DOHH2 (cell line): Measurements from ENCODE around the gene PDZK1IP1.

Experiments used
- H3F3A ChIP-seq: fragments of 200-600 bp; sonication (generic), shearing (Covaris generic); 2 replicates; pipeline ENCODE4 v1.6.0; 2016; ENCODE audit warnings: antibody characterized with exemption, mild to moderate bottlenecking; ENCODE audit not compliant: control insufficient read depth, insufficient read depth
- H3K27ac ChIP-seq: fragments of 200-600 bp; sonication (generic); 2 replicates; pipeline ENCODE4 v1.5.1; 2014; ENCODE audit warnings: low read depth, mild to moderate bottlenecking, low read length, moderate library complexity
- H3K27me3 ChIP-seq: fragments of 200-600 bp; sonication (generic); 2 replicates; pipeline ENCODE4 v1.6.1; 2014; ENCODE audit warnings: mild to moderate bottlenecking, low read length, mixed read lengths; ENCODE audit not compliant: control insufficient read depth
- H3K36me3 ChIP-seq: fragments of 200-600 bp; sonication (generic); 2 replicates; pipeline ENCODE4 v1.6.1; 2014; ENCODE audit warnings: mild to moderate bottlenecking, low read length, moderate library complexity, mixed read lengths; ENCODE audit not compliant: control insufficient read depth
- H3K4me1 ChIP-seq: fragments of 200-600 bp; sonication (generic); 2 replicates; pipeline ENCODE4 v1.6.1; 2014; ENCODE audit warnings: mild to moderate bottlenecking, low read length, mixed read lengths; ENCODE audit not compliant: control insufficient read depth
- H3K4me2 ChIP-seq: fragments of 200-600 bp; sonication (generic); 2 replicates; pipeline ENCODE4 v1.6.0; 2014; ENCODE audit warnings: mild to moderate bottlenecking, low read length, moderate library complexity
- H3K4me3 ChIP-seq: fragments of 200-600 bp; sonication (generic); 2 replicates; pipeline ENCODE4 v1.5.1; 2014; ENCODE audit warnings: mild to moderate bottlenecking, low read length, mixed read lengths
- H3K79me2 ChIP-seq: fragments of 200-600 bp; sonication (generic); 2 replicates; pipeline ENCODE4 v1.6.1; 2014; ENCODE audit warnings: mild to moderate bottlenecking, low read length, mixed read lengths; ENCODE audit not compliant: control insufficient read depth
- H3K9me2 ChIP-seq: fragments of 200-600 bp; sonication (generic); replicated peaks from 2 replicates; pipeline ENCODE4 v1.6.1; 2014; ENCODE audit warnings: mild to moderate bottlenecking, low read length, mixed read lengths; ENCODE audit not compliant: control insufficient read depth
- H3K9me3 ChIP-seq: fragments of 200-600 bp; sonication (generic); 2 replicates; pipeline ENCODE4 v1.6.1; 2014; ENCODE audit warnings: antibody characterized with exemption, low read length, mixed read lengths; ENCODE audit not compliant: control insufficient read depth, insufficient read depth
- H4K20me1 ChIP-seq: fragments of 200-600 bp; sonication (generic); 2 replicates; pipeline ENCODE4 v1.6.0; 2014; ENCODE audit warnings: low read depth, mild to moderate bottlenecking, antibody characterized with exemption, low read length, moderate library complexity; ENCODE audit not compliant: control insufficient read depth, insufficient read depth
- CTCF ChIP-seq: fragments of 200-600 bp; sonication (generic); IDR thresholded peaks from one replicate; pipeline ENCODE4 v1.5.1; 2014; ENCODE audit warnings: antibody characterized with exemption, mild to moderate bottlenecking, low read depth, low read length; ENCODE audit not compliant: poor library complexity, severe bottlenecking
- EZH2phosphoT487 ChIP-seq: fragments of 200-600 bp; sonication (generic); IDR thresholded peaks from 2 replicates; pipeline ENCODE4 v1.6.1; 2017; ENCODE audit warnings: borderline replicate concordance, mild to moderate bottlenecking, antibody characterized with exemption, low read length, moderate library complexity, mixed read lengths

PDZK1IP1 gene

GRCh38 chr1:47229031-47229885 lies 39.4 kb upstream of the PDZK1IP1 start:
- Histone ChIP-seq H3K9me2 (no peaks in the 10 kb centered on the region), H3K27me3 (peaks cover 90% of the 10 kb centered on the region), H3K4me2 (no peak overlapping the region), H3K4me1 (no peaks in the 10 kb centered on the region), H3K36me3 (no peaks in the 10 kb centered on the region), H3F3A (no peaks in the 10 kb centered on the region), H4K20me1 (no peaks in the 10 kb centered on the region; the same call in 1 of the 2 replicates), H3K79me2 (no peaks in the 10 kb centered on the region), H3K4me3 (no peak overlapping the region), H3K9me3 (no peaks in the 10 kb centered on the region), H3K27ac (no peak overlapping the region)
- no peak for TF ChIP-seq EZH2phosphoT487
- TF ChIP-seq CTCF = no peak

GRCh38 chr1:47228644-47229030 lies 38.8 kb upstream of the PDZK1IP1 start:
- Histone ChIP-seq H3K9me2 (no peaks in the 10 kb centered on the region), H3K79me2 (no peaks in the 10 kb centered on the region), H3K27ac (no peak overlapping the region), H4K20me1 (no peaks in the 10 kb centered on the region; the same call in 1 of the 2 replicates), H3F3A (no peaks in the 10 kb centered on the region), H3K4me1 (no peaks in the 10 kb centered on the region), H3K9me3 (no peaks in the 10 kb centered on the region), H3K4me3 (no peak overlapping the region), H3K27me3 (peaks cover 90% of the 10 kb centered on the region), H3K4me2 (no peak overlapping the region), H3K36me3 (no peaks in the 10 kb centered on the region)
- TF ChIP-seq CTCF (no peak), EZH2phosphoT487 (no peak)

- no peaks in the 10 kb centered on the region for H3K9me2 ChIP-seq
- H3K36me3 ChIP-seq = no peaks in the 10 kb centered on the region
- no peak overlapping the region for H3K4me2 ChIP-seq
- no peaks in the 10 kb centered on the region for H3K79me2 ChIP-seq
- peaks cover 87% of the 10 kb centered on the region for H3K27me3 ChIP-seq
- no peaks in the 10 kb centered on the region; the same call in 1 of the 2 replicates for H4K20me1 ChIP-seq
- no peaks in the 10 kb centered on the region for H3F3A ChIP-seq
- no peak for TF ChIP-seq EZH2phosphoT487
- H3K9me3 ChIP-seq = no peaks in the 10 kb centered on the region
- H3K4me1 ChIP-seq = no peaks in the 10 kb centered on the region
- no peak overlapping the region for H3K27ac ChIP-seq
- H3K4me3 ChIP-seq = no peak overlapping the region
Observed at GRCh38 chr1:47227341-47228232, 37.8 kb upstream of the PDZK1IP1 start.
